Ishikawa (cell line): ENCODE data around the gene CES2.

ENCODE experiments used
- CEBPB ChIP-seq: IDR thresholded peaks from 2 replicates; pipeline ENCODE4 v1.6.1; 2012
- CREB1 ChIP-seq: IDR thresholded peaks from 2 replicates; pipeline ENCODE4 v1.6.1; 2012; ENCODE audit warnings: low read depth
- EGR1 ChIP-seq: IDR thresholded peaks from 2 replicates; pipeline ENCODE4 v1.6.1; 2012
- EP300 ChIP-seq: IDR thresholded peaks from 2 replicates; pipeline ENCODE4 v1.6.1; 2012; ENCODE audit warnings: borderline replicate concordance
- FOXM1 ChIP-seq: IDR thresholded peaks from 2 replicates; pipeline ENCODE4 v1.6.1; 2012; ENCODE audit warnings: low read depth, borderline replicate concordance
- MAX ChIP-seq: IDR thresholded peaks from 2 replicates; pipeline ENCODE4 v1.6.1; 2012
- NFIC ChIP-seq: IDR thresholded peaks from 2 replicates; pipeline ENCODE4 v1.6.1; 2012
- RAD21 ChIP-seq: IDR thresholded peaks from 2 replicates; pipeline ENCODE4 v1.6.1; 2012; ENCODE audit warnings: low read depth
- REST ChIP-seq: IDR thresholded peaks from 2 replicates; pipeline ENCODE4 v1.6.1; 2012; ENCODE audit warnings: low read depth, mild to moderate bottlenecking
- TAF1 ChIP-seq: IDR thresholded peaks from 2 replicates; pipeline ENCODE4 v1.6.1; 2012; ENCODE audit warnings: low read depth, mild to moderate bottlenecking
- TCF12 ChIP-seq: IDR thresholded peaks from 2 replicates; pipeline ENCODE4 v1.6.1; 2012; ENCODE audit warnings: low read depth
- TEAD4 ChIP-seq: IDR thresholded peaks from 2 replicates; pipeline ENCODE4 v1.6.1; 2012
- USF1 ChIP-seq: IDR thresholded peaks from 2 replicates; pipeline ENCODE4 v1.6.1; 2012
- YY1 ChIP-seq: IDR thresholded peaks from 2 replicates; pipeline ENCODE4 v1.6.1; 2012; ENCODE audit warnings: low read depth
- ZBTB7A ChIP-seq: IDR thresholded peaks from 2 replicates; pipeline ENCODE4 v1.6.1; 2012; ENCODE audit warnings: low read depth

The CES2 gene

GRCh38 chr16:66984892-66985311, 49.6 kb downstream of the CES2 start:
- TF ChIP-seq EP300 (no peak), FOXM1 (no peak), CREB1 (no peak), USF1 (no peak), CEBPB (no peak), NFIC (no peak), REST (no peak), ZBTB7A (no peak)

- no peak for TF ChIP-seq CEBPB
- no peak for TF ChIP-seq ZBTB7A
- no peak for TF ChIP-seq FOXM1
- TF ChIP-seq TCF12, result no peak
- TF ChIP-seq EGR1, result no peak
- no peak for TF ChIP-seq CREB1
- no peak for TF ChIP-seq MAX
- no peak for TF ChIP-seq NFIC
- TF ChIP-seq RAD21, result no peak
Measured at GRCh38 chr16:66986559-66986958, 51.2 kb downstream of the CES2 start.

- no peak for TF ChIP-seq MAX
- no peak for TF ChIP-seq RAD21
Measured at GRCh38 chr16:66988197-66988788, 53.0 kb downstream of the CES2 start, which contains the start of gene CES4A. TSS of gene CES4A (plus strand) at chr16:66988589. CDS start at chr16:66988773, 184 bp downstream.

GRCh38 chr16:66991545-66992077, 56.3 kb downstream of the CES2 start:
- TF ChIP-seq ZBTB7A (no peak), USF1 (no peak), FOXM1 (no peak), CREB1 (no peak), RAD21 (no peak), TAF1 (no peak), TEAD4 (no peak), YY1 (no peak), CEBPB (no peak), EGR1 (no peak)
